ENCODE data around the gene DVL2. TPM values are rescaled to one million over a fixed set of nuclear protein-coding genes. Genes with fewer than 3 reads are reported as not detected.

DVL2 gene
- total and polyA plus RNA-seq, 2 of the 13 experiments (the other 11 are each of a cell fraction or from before 2014, with no cell fraction given) = 5.7 to 38.2 TPM

- TF ChIP-seq ZNF263 (CRISPR knock-in tag; IDR thresholded peaks at IDR 0.05) (peak; percentile 81), GPN1 (CRISPR knock-in tag; IDR thresholded peaks at IDR 0.05; ENCODE audit: borderline replicate concordance) (no peak), ZNF576 (CRISPR knock-in tag; IDR thresholded peaks at IDR 0.05) (no peak), SRSF9 (IDR thresholded peaks at IDR 0.05; ENCODE audit: borderline replicate concordance, insufficient read depth, low read depth, low read length, poor library complexity, severe bottlenecking) (no peak), NR2F1 (CRISPR knock-in tag; IDR thresholded peaks at IDR 0.05) (peak; percentile 84 to 91), ZNF784 (CRISPR knock-in tag; IDR thresholded peaks at IDR 0.05; ENCODE audit: borderline replicate concordance) (no peak), SRSF1 (optimal IDR thresholded peaks at IDR 0.05; ENCODE audit: low read depth, low read length) (no peak), ZNF557 (CRISPR knock-in tag; IDR thresholded peaks at IDR 0.05) (no peak), ZNF382 (CRISPR knock-in tag; IDR thresholded peaks at IDR 0.05; ENCODE audit: borderline replicate concordance) (no peak), ZNF737 (CRISPR knock-in tag; IDR thresholded peaks at IDR 0.05; ENCODE audit: borderline replicate concordance) (no peak), GZF1 (CRISPR knock-in tag; IDR thresholded peaks at IDR 0.05) (no peak), ZNF800 (CRISPR knock-in tag; IDR thresholded peaks at IDR 0.05) (no peak), STAT6 (CRISPR knock-in tag; IDR thresholded peaks at IDR 0.05; ENCODE audit: borderline replicate concordance) (peak; percentile 77; the same call in 1 of the 2 replicates), ZNF18 (CRISPR knock-in tag; IDR thresholded peaks at IDR 0.05; ENCODE audit: insufficient replicate concordance) (peak; percentile 49)
Observed at GRCh38 chr17:7179317-7180254, 54.7 kb downstream of the DVL2 start, which contains the start of gene ASGR1 (continued).

All from HepG2 (cell line).